HFF-Myc (cell line): Measurements from ENCODE around the gene PTPN6.

Source experiments
- DNase-seq: peaks from one replicate; pipeline ENCODE4 v3.0.0-alpha.2; 2011; ENCODE audit warnings: low read depth; ENCODE audit errors: extremely low read depth
- H3K4me3 ChIP-seq: replicated peaks from 2 replicates; pipeline ENCODE4 v1.5.1; 2011; ENCODE audit warnings: low read depth, mild to moderate bottlenecking, control low read depth, low read length
- TF ChIP-seq, protein P1 (sequence below): IDR thresholded peaks from 2 replicates; pipeline ENCODE4 v1.5.1; 2012; ENCODE audit warnings: mild to moderate bottlenecking, low read depth, low read length, control low read depth; ENCODE audit errors: missing control alignments

Gene PTPN6

GRCh38 chr12:6937481-6938352 lies 13.4 kb upstream of the PTPN6 start:
- TF ChIP-seq, protein P1, sequence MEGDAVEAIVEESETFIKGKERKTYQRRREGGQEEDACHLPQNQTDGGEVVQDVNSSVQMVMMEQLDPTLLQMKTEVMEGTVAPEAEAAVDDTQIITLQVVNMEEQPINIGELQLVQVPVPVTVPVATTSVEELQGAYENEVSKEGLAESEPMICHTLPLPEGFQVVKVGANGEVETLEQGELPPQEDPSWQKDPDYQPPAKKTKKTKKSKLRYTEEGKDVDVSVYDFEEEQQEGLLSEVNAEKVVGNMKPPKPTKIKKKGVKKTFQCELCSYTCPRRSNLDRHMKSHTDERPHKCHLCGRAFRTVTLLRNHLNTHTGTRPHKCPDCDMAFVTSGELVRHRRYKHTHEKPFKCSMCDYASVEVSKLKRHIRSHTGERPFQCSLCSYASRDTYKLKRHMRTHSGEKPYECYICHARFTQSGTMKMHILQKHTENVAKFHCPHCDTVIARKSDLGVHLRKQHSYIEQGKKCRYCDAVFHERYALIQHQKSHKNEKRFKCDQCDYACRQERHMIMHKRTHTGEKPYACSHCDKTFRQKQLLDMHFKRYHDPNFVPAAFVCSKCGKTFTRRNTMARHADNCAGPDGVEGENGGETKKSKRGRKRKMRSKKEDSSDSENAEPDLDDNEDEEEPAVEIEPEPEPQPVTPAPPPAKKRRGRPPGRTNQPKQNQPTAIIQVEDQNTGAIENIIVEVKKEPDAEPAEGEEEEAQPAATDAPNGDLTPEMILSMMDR, result peak; percentile 88
- H3K4me3 ChIP-seq, result peak overlapping the region; percentile 54
- no peak for DNase-seq

DNA sequence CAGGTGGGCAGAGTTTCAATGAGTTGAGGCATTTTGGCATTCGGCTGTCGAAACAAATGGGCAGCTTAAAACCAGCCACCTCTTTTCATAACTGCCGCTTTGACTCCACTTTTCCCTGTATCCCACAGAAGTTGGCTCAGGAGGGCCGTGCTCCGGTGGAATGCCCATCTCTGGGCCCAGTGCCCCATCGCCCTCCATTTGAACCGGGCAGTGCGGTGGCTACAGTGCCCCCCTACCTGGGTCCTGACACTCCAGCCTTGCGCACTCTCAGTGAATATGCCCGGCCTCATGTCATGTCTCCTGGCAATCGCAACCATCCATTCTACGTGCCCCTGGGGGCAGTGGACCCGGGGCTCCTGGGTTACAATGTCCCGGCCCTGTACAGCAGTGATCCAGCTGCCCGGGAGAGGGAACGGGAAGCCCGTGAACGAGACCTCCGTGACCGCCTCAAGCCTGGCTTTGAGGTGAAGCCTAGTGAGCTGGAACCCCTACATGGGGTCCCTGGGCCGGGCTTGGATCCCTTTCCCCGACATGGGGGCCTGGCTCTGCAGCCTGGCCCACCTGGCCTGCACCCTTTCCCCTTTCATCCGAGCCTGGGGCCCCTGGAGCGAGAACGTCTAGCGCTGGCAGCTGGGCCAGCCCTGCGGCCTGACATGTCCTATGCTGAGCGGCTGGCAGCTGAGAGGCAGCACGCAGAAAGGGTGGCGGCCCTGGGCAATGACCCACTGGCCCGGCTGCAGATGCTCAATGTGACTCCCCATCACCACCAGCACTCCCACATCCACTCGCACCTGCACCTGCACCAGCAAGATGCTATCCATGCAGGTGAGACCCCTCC lies 12.6 kb upstream of the PTPN6 start:
- no peak overlapping the region for H3K4me3 ChIP-seq
- DNase-seq, result no peak
- TF ChIP-seq, protein P1, result no peak

DNA sequence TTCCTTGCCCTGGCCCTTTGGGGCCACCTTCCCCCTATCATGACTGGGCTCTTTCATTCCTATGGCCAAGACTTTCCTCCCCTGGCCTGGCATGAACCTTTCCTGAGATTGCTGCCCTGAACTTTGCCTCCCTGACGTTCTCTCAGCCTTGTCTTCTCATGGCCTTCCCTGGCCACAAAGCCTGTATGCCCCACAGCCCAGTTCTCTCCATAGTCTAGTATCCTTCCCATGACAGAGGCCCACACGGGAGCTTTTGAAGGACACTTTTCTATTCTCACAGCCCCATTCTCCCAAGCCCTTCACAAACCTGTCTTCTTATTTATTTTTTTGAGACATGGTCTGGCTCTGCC lies 12.0 kb upstream of the PTPN6 start:
- TF ChIP-seq, protein P1, result no peak

DNA sequence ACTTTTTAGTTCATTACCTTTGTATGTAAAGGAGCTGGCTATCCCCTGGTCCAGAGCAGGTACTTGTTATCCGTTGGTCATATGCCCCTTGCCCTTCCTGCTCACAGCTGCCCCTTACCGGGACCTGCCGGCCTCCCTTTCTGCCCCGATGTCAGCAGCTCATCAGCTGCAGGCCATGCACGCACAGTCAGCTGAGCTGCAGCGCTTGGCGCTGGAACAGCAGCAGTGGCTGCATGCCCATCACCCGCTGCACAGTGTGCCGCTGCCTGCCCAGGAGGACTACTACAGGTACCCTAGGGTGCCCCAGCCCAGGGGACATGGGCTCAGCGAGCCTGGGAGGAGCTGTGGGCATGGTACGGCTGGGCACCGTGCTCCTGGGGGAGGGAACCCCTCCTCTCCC lies 9.9 kb upstream of the PTPN6 start:
- no peak for DNase-seq

More for the DNA sequence above, 12.0 kb upstream of the PTPN6 start:
- no peak overlapping the region for H3K4me3 ChIP-seq
- DNase-seq, result no peak

GRCh38 chr12:6941782-6942181 lies 9.4 kb upstream of the PTPN6 start:
- TF ChIP-seq, protein P1, result no peak
- H3K4me3 ChIP-seq, result no peak overlapping the region
- no peak for DNase-seq

More for the DNA sequence above, 9.9 kb upstream of the PTPN6 start:
- TF ChIP-seq, protein P1, result no peak
- no peak overlapping the region for H3K4me3 ChIP-seq

GRCh38 chr12:6942331-6942665 lies 8.9 kb upstream of the PTPN6 start:
- TF ChIP-seq, protein P1, result no peak
- DNase-seq, result no peak
- no peak overlapping the region for H3K4me3 ChIP-seq
